GM19025 (cell line): Measurements from ENCODE around the gene RDH14.

ENCODE experiments used
- ATAC-seq: cut with Tn5 transposase; IDR thresholded peaks from one replicate; pipeline ENCODE4 v1.9.1; 2021; ENCODE audit warnings: mild to moderate bottlenecking, low read depth, moderate library complexity; ENCODE audit not compliant: unreplicated experiment

RDH14 gene

GRCh38 chr2:18522484-18523146 is 37.8 kb downstream of the RDH14 start:
- no peak for ATAC-seq

- ATAC-seq = peak; percentile 80
Measured at GRCh38 chr2:18520451-18521425, 39.7 kb downstream of the RDH14 start.

- no peak for ATAC-seq
Measured at GRCh38 chr2:18519914-18520450, 40.5 kb downstream of the RDH14 start.

- ATAC-seq = no peak
Measured at GRCh38 chr2:18518116-18519111, 42.0 kb downstream of the RDH14 start.

GRCh38 chr2:18517386-18517785 is 43.1 kb downstream of the RDH14 start:
- ATAC-seq = no peak

- no peak for ATAC-seq
Measured at GRCh38 chr2:18516112-18516511, 44.3 kb downstream of the RDH14 start.

- ATAC-seq = no peak
Measured at GRCh38 chr2:18514526-18515461, 45.7 kb downstream of the RDH14 start.

- no peak for ATAC-seq
Measured at GRCh38 chr2:18510775-18511174, 49.7 kb downstream of the RDH14 start.

- no peak for ATAC-seq
Measured at GRCh38 chr2:18506883-18507509, 53.5 kb downstream of the RDH14 start.

- no peak for ATAC-seq
Measured at GRCh38 chr2:18505703-18506341, 54.6 kb downstream of the RDH14 start.
